Stimulated activated naive CD8-positive, alpha-beta T cell treated with anti-CD3 and anti-CD28 coated beads, Interleukin-15, amount 100 ng/mL, for 72 hours (primary cell): ENCODE results near the gene GDAP1L1.

Source experiments
- ATAC-seq: fragments of 150-1000 bp; cut with Tn5 transposase; 2 replicates; pipeline ENCODE4 v1.10.0; 2021; ENCODE audit warnings: mild to moderate bottlenecking, moderate library complexity
- DNase-seq, 2 donors: peaks; one replicate each; pipeline ENCODE4 v3.0.0; 2021 to 2022
- H3K27ac Mint-ChIP-seq, 2 donors: one replicate each; pipeline ENCODE4 v1.8.0; 2022; ENCODE audit warnings: mild to moderate bottlenecking in 2 of 2, mixed read lengths in 2 of 2, moderate library complexity in 2 of 2
- H3K27me3 Mint-ChIP-seq: one replicate; pipeline ENCODE4 v1.8.0; 2022; ENCODE audit warnings: mixed read lengths
- H3K4me1 Mint-ChIP-seq: one replicate; pipeline ENCODE4 v1.8.0; 2022; ENCODE audit warnings: mild to moderate bottlenecking, mixed read lengths
- H3K4me3 Mint-ChIP-seq, 2 donors: one replicate each; pipeline ENCODE4 v1.8.0; 2022; ENCODE audit warnings: mild to moderate bottlenecking in 2 of 2, mixed read lengths in 2 of 2, moderate library complexity in 1 of 2
- H3K9me3 Mint-ChIP-seq, 2 donors: one replicate each; pipeline ENCODE4 v1.8.0; 2022; ENCODE audit warnings: mixed read lengths in 2 of 2

GDAP1L1 gene

DNA sequence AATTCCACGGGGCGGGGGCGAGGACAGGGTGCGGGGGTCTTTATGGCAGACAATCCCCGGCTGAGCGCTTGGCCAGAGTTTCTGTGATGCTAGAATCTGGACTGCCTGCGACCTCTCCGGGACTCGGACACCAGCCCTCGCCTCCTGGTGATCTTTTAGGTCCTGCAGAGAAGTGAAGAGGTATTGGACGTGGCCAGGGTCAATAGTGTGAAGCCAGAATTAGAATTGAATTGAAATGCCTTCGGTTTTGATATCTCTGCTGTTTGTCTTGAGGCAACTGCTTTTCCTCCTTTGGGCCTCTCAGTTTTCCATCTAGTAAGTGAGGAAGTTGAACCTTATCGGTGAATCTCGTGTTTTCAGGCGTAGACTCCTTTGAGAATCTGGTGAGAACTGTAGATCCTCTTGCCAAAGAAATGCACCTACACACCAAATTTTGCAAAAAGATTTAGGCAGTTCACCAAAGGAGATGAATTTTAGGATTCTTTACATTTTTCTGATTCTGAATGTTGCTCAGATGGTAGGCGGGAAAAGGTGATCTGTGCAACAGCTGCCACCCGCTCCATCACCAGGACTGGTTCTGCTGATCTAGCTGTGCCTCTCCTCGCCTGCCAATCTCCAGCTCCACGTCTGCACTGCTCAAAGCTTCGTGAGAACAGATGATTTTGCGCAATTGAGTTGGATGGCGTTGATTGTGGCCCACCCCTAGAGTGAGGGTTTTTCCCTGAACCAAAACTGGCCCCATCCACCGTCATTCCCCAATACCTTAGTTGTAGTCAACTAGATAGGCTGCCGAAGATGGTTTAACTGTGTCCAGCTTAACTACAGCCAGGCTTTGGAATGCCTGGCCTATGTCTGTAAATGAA is 35.7 kb upstream of the GDAP1L1 start:
- Mint-ChIP-seq H3K27ac (peak overlapping the region; percentile 98 to 99), H3K9me3 (no peaks in the 10 kb centered on the region), H3K27me3 (no peaks in the 10 kb centered on the region), H3K4me3 (peak overlapping the region; percentile 93 to 100), H3K4me1 (peaks cover 48% of the 10 kb centered on the region)
- DNase-seq (peak in 1 of 2 donors; percentile 23), ATAC-seq (no peak)

DNA sequence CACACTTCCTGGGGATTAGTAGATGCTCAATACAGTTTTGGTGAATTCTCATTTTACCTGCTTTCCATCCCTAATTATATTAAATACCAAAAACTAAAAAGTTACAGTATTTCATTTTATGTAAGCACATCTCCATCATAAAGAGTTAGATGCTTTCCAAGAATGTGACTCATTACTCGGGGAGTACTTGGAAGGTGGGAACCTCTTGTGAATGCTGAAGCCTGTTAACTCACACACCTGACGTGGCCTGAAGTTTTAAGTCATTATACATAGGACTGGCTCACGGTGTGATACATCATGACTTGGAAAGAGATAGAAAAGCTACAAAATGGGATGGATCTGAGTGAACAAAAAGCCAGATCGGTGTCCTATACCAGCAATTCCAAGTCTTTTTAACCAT is 34.3 kb upstream of the GDAP1L1 start:
- H3K4me1 Mint-ChIP-seq, result peaks cover 46% of the 10 kb centered on the region
- no peak overlapping the region for H3K27ac Mint-ChIP-seq
- no peaks in the 10 kb centered on the region for H3K27me3 Mint-ChIP-seq
- ATAC-seq (no peak), DNase-seq (no peak)
- no peaks in the 10 kb centered on the region for H3K9me3 Mint-ChIP-seq
- H3K4me3 Mint-ChIP-seq, result no peak overlapping the region

DNA sequence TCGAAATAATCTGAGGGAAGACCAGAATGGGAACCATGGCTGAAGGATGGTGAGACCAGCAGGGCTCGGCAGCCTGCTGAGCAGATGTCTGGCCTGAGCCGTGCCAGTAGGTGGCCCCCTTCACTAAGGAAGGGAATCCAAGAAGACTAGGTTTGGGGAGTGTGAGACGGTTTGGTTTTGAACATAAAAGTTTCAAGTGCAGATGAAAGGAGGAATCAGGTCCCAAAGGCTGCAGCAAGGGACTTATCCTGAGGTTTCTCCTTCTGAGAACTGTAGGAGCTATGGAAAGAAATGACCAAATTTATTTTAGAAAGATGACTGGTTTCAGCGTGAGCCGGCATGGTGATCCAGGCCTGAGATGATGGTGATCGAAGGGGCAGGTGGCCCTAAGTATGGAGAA is 32.0 kb upstream of the GDAP1L1 start:
- DNase-seq, result peak; percentile 62 to 70
- Mint-ChIP-seq H3K4me3 (no peak overlapping the region), H3K4me1 (peaks cover 48% of the 10 kb centered on the region), H3K27me3 (no peaks in the 10 kb centered on the region), H3K9me3 (no peaks in the 10 kb centered on the region), H3K27ac (no peak overlapping the region)
- ATAC-seq, result peak; percentile 38

DNA sequence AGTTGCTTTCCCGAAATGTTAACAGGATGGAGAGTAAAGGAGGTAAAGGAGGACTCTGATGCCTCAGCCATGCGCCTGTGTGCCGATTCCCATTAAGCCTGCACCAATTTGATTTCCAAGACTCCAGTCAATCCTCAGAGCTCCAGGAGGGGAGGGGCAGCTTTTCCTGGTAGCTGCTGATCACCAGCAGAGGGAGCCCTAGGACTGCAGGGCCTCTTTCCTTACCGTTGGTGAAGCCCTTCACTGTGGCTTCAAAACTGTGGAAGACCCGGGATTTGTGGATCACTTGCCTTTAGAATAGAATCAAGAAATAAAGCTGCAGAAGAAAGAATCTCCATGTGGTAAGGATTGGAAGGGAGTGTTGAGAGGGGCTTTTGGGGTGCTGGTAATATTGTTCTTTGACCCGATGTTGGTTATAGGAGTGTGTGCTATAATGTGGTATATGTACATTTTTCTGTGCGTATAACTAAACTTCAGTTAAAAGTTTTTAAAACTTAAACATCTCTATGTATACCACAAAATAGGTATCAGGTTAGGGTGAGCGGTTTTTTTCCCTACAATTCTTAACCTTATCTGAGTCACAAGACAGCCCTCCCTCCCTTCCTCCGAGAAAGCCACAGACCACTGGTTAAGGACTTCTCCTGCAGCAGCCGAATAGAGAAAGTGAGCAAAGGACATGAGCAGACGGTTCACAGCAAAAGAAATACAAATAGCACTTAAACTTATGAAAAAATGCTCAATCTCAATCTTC is 29.6 kb upstream of the GDAP1L1 start:
- Mint-ChIP-seq H3K4me1 (peaks cover 54% of the 10 kb centered on the region), H3K9me3 (no peaks in the 10 kb centered on the region), H3K27ac (peak overlapping the region; percentile 57 to 87), H3K27me3 (no peaks in the 10 kb centered on the region), H3K4me3 (peak overlapping the region; percentile 84 to 85)
- DNase-seq (peak; percentile 55 to 59), ATAC-seq (peak; percentile 75)

DNA sequence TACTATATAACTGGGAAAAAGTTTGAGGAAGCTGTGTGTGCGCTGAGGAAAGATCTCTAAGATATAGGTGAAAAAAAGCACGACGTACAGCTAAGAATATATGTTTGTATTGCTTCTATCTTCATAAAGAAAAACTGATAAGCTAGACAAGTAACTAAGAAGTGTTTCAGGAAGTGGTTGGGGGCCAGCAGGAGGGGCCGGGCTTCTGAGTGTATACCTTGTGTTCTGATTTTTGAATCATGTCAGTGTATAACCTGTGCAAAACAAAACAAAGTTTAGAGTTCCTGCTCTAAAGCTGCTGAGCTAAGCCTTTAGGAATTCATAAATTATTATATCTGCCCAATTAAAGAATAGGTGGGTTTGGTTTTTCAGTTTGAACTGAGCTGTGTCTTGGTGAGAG is 28.7 kb upstream of the GDAP1L1 start:
- Mint-ChIP-seq H3K4me1 (peaks cover 55% of the 10 kb centered on the region), H3K4me3 (peak overlapping the region; percentile 84 to 85), H3K27ac (peak overlapping the region in 1 of 2 donors; percentile 58), H3K27me3 (no peaks in the 10 kb centered on the region), H3K9me3 (no peaks in the 10 kb centered on the region)
- peak in 1 of 2 donors; percentile 41 for DNase-seq
- ATAC-seq, result peak; percentile 58

DNA sequence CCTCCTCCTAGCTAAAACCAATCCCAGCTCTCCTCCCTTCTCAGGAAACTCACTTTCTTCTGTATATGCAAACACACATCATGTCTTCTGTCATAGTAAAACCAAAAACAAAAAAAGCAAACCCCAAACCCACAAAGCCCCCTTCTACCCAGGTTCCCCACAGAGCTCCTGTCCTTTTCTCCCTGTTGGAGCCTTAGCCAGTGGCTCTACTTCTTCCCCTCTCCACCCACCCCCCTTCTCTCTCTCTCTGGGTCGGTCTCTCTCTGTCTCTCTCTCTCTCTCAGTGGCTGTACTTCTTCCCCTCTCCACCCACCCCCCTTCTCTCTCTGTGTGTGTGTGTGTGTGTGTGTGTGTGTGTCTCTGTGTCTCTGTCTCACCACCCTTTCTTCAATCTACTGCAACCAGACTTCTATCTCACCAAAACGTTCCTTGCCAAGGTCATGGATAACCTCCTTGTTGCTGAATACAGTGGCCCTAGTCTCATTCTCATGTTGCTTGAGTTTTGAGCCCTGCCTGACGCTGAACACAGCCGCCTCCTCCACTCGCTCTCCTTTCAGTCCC is 27.9 kb upstream of the GDAP1L1 start:
- no peak for DNase-seq
- H3K27me3 Mint-ChIP-seq, result no peaks in the 10 kb centered on the region
- H3K27ac Mint-ChIP-seq, result peak overlapping the region; percentile 40 to 90
- peaks cover 55% of the 10 kb centered on the region for H3K4me1 Mint-ChIP-seq
- peak; percentile 37 for ATAC-seq
- H3K4me3 Mint-ChIP-seq, result peak overlapping the region; percentile 62 to 85
- H3K9me3 Mint-ChIP-seq, result no peaks in the 10 kb centered on the region

DNA sequence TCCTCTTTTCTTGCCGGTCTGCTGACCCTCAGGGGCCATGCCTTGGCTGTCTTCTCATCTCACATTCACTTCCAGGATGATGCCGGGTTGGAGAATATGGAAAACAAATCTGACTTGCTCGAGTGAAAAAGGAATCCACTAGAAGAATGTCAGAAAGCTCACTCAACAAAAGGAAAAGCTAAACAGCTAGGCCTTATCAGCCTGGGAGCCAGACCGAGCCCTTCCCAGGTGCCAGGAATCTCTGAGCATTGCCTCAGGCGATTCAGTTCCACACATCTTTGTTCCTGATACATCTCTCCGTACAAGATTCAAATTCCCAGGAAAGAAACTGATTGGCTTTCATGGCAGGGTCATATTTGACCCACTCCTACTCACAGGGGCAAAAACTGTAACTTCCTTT is 27.3 kb upstream of the GDAP1L1 start:
- H3K9me3 Mint-ChIP-seq, result no peaks in the 10 kb centered on the region
- H3K4me1 Mint-ChIP-seq, result peaks cover 54% of the 10 kb centered on the region
- peak overlapping the region; percentile 62 to 85 for H3K4me3 Mint-ChIP-seq
- H3K27me3 Mint-ChIP-seq, result no peaks in the 10 kb centered on the region
- H3K27ac Mint-ChIP-seq, result peak overlapping the region; percentile 40 to 90
- DNase-seq (no peak), ATAC-seq (no peak)

DNA sequence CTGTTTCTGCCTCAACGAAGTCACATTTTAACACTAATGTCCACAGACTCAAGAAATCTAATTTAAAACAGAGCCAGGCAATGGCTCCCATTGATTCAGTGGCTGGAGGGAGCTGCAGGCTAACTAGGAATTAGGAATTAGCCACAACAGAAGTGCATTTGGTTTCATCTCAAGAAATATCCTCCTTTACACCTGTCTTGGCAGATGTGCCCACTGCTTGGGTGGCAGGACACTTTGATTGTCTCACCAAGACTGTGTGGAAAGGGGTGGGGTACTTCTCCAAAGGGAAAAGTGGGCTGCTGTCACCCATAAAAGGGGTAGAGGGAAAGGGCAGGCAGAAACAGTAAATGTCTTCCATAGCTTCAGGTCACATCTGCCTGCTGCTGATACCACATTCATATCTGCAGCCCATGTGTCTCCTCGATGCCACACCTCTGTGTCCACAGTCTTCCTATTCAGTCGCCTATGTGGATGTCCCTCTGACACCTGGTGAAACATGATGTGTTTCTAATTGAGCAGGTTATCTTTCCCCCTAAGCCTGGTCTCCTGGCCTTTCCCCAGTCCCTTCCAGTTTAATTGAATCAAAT is 25.6 kb upstream of the GDAP1L1 start:
- H3K4me1 Mint-ChIP-seq, result peaks cover 46% of the 10 kb centered on the region
- H3K4me3 Mint-ChIP-seq, result no peak overlapping the region
- ATAC-seq (no peak), DNase-seq (no peak)
- H3K27ac Mint-ChIP-seq, result peak overlapping the region in 1 of 2 donors; percentile 4
- H3K27me3 Mint-ChIP-seq, result no peaks in the 10 kb centered on the region
- H3K9me3 Mint-ChIP-seq, result no peaks in the 10 kb centered on the region

DNA sequence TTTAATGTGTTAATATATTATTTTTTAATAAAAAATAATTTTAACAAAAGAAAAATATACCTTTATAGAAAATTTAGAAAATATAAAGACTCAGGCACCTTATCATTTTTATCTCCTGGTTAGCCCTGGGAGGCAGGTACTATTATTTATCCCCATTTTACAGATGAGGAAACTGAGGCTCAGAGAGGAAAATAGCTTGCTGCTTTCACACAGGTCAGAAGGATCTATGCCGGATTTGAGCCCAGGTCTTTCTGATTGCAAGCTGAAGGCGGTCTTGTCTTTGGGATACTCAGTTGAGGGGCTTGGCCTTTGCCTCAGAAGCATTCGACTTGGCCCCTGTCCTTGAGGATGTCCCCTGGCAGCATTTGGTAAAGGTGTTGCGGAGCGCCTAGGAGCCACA is 25.1 kb upstream of the GDAP1L1 start:
- Mint-ChIP-seq H3K9me3 (no peaks in the 10 kb centered on the region), H3K27ac (no peak overlapping the region), H3K27me3 (no peaks in the 10 kb centered on the region), H3K4me1 (peaks cover 42% of the 10 kb centered on the region), H3K4me3 (no peak overlapping the region)
- no peak for ATAC-seq
- DNase-seq, result no peak

DNA sequence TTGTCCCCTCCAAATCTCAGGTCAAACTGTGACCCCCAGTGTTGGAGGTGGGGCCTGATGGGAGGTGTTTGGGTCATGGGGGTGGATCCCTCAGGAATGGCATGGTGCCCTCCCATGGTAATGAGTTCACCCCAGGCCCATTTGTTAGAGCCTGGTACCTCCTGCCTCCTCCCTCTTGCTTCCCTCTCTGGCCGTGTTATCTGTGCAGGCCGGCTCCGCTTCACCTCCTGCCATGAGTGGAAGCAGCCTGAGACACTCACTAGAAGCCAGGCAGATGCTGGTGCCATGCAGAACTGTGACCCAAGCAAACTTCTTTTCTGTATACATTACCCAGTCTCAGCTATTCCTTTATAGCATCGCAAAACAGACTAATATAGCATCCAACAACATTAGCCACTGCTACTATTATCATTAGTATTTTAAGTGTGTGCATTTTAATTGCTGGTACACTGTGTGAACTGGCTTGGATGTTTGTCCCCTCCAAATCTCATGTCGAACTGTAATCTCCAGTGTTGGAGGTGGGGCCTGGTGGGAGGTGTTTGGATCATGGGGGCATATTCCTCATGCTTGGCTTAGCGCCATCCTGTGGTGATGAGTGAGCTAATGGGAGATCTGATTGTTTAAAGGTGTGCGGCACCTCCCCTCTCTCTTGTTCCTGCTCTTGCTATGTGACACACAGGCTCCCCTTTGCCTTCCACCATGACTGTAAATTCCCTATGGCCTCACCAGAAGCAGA is 24.3 kb upstream of the GDAP1L1 start:
- Mint-ChIP-seq H3K9me3 (no peaks in the 10 kb centered on the region), H3K4me1 (peaks cover 34% of the 10 kb centered on the region), H3K27ac (peak overlapping the region in 1 of 2 donors; percentile 63), H3K4me3 (no peak overlapping the region), H3K27me3 (no peaks in the 10 kb centered on the region)
- DNase-seq, result no peak
- no peak for ATAC-seq

DNA sequence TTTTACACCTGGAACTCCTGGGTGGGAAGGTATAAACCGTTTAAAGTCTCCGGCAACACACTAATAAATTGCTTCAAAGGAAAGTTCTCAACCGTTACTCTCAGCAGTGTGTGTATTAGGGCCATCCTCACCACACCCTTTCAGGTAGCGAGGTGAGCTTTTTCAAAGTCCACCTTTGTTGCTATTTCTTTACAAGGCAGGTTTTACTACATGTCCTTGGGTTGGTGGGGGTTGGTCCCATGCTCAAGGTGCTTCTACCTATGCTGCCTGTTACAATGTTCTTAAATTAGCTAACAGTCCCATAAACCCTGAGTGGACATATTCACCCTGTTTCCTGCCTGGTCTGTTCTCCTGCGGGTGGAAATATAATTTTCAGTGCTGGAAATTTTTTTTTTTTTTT is 23.4 kb upstream of the GDAP1L1 start:
- no peak overlapping the region for H3K4me3 Mint-ChIP-seq
- H3K27ac Mint-ChIP-seq, result no peak overlapping the region
- DNase-seq (no peak), ATAC-seq (no peak)
- H3K9me3 Mint-ChIP-seq, result no peaks in the 10 kb centered on the region
- no peaks in the 10 kb centered on the region for H3K27me3 Mint-ChIP-seq
- peaks cover 26% of the 10 kb centered on the region for H3K4me1 Mint-ChIP-seq

DNA sequence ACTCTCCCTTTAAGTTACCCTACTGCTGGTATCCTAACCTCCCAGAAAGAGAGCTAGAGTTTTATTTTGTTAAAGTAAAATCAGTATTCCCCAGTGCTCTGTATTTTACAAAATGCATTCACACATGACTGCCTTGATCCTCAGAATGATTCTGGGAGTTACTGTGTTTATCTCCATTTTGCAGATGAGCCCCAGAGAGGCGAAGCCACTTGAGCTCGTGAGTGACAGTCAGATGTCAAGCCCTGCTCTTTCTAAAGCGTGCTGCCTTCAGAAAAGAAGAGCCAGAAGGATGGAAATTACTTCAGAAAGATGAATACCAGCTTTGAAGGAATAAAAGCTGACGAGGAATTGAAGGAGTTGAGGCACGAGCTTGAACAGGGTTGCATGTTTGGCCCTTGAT is 22.5 kb upstream of the GDAP1L1 start:
- no peaks in the 10 kb centered on the region for H3K9me3 Mint-ChIP-seq
- H3K27me3 Mint-ChIP-seq, result no peaks in the 10 kb centered on the region
- ATAC-seq (no peak), DNase-seq (no peak)
- H3K4me3 Mint-ChIP-seq, result no peak overlapping the region
- no peak overlapping the region for H3K27ac Mint-ChIP-seq
- peaks cover 17% of the 10 kb centered on the region for H3K4me1 Mint-ChIP-seq

DNA sequence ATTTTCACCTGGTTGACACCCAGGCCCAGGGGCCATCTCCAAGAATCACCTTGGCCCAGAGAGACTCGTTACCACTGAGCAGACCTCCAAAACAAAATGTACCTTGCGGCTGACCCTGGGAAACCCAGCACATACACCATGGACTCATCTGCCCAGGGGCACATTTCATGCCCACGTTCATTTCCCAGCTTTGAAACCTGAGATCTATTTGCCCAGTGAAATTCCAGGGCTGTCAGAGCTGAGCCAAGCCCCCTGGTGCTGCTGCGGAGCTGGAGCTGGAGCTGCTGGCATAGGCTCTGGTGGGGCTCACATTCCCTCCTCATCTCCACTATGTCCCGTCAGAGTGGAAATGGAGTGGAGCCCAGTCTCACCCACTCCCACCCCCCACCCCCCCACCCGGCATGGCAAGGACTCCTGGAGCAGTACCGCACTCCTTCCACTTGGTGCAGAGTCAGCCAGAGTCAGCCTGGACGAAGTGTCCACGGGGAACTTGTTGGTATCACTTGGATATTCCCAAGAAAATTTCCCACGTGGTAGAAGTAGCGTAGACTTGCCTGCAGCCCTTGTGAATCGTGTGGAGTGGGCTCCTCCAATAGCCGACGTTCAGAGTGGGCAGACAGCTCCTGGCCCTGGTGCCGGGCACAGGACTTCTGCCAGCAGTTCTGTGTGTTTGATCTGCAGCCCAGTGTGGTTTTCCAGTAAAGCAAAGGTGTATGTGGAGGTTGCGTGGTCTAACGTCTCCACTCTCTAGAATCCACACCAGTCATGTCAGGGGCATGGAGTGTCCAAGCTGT is 18.4 kb upstream of the GDAP1L1 start:
- Mint-ChIP-seq H3K4me3 (no peak overlapping the region), H3K4me1 (peaks cover 10% of the 10 kb centered on the region), H3K27ac (no peak overlapping the region), H3K27me3 (no peaks in the 10 kb centered on the region), H3K9me3 (no peaks in the 10 kb centered on the region)
- DNase-seq, result no peak
- no peak for ATAC-seq

DNA sequence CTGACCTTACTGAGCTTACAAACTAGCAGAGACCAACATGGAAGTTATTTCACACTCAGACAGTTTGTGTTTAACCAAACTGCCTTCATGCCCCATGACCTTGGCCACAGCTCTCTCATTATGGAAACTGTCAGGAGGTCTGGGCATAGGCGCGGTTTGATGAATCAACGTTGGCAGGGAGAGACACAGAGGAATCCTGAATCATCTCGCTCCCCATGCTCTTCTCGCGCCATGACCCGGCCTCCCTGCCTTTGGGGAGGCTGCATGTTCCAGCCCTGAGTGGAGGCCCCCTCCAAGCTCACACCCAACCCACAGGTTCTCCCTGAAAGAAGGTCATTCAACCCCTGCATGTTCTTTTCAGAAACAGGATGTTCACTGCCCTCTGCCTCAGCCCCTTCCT is 15.9 kb upstream of the GDAP1L1 start:
- Mint-ChIP-seq H3K27ac (peak overlapping the region in 1 of 2 donors; percentile 23), H3K4me1 (peaks cover 10% of the 10 kb centered on the region), H3K4me3 (no peak overlapping the region), H3K9me3 (no peaks in the 10 kb centered on the region), H3K27me3 (no peaks in the 10 kb centered on the region)
- DNase-seq, result no peak
- no peak for ATAC-seq
